Adrenal gland (tissue), 5 donors: Measurements from ENCODE around the gene WNT3A.

Experiments used
- CTCF ChIP-seq, 6 experiments: fragments of 450-650 bp in 4 of 6; fragments of 200-600 bp in 2 of 6; sonication (generic) in 1 of 6; IDR thresholded peaks; 1 replicate in 5 of 6; 2 replicates in 1 of 6; pipeline versions ENCODE4 v1.5.1 to v1.8.0; 2016 to 2021; ENCODE audit warnings: antibody characterized with exemption in 6 of 6, mild to moderate bottlenecking in 2 of 6, moderate library complexity in 1 of 6
- POLR2A ChIP-seq, 2 donors: fragments of 450-650 bp; IDR thresholded peaks; one replicate each; pipeline ENCODE4 v1.6.1; 2017; ENCODE audit warnings: antibody characterized with exemption in 2 of 2, mild to moderate bottlenecking in 2 of 2, moderate library complexity in 1 of 2
- donor health status: DM: no; HTN: no; CAD: no.

- TF ChIP-seq CTCF (IDR thresholded peaks at IDR 0.05) (no peak), POLR2A (IDR thresholded peaks at IDR 0.05) (no peak)
These were observed 91.6 kb downstream of the WNT3A start for GRCh38 chr1:228098323-228098931.
